Testis (tissue), 3 donors: Measurements from ENCODE around the gene PIK3AP1. TPM values are rescaled to one million over a fixed set of nuclear protein-coding genes. Genes with fewer than 3 reads are reported as not detected.
"Not testable (repeated sequence)": the region's sequence is repeated elsewhere in the genome, so short reads cannot be mapped to it uniquely, and the experiment has no call there.

Experiments
- DNase-seq: peaks from one replicate; pipeline ENCODE4 v3.0.0-alpha.2; 2019
- H3K27ac ChIP-seq, 2 donors: fragments of 200-600 bp; sonication (generic); one replicate each; pipeline ENCODE4 v1.5.1; 2019
- H3K27me3 ChIP-seq: fragments of 200-600 bp; sonication (generic); one replicate; pipeline ENCODE4 v1.5.1; 2019
- H3K36me3 ChIP-seq: fragments of 200-600 bp; sonication (generic); one replicate; pipeline ENCODE4 v1.5.1; 2017; ENCODE audit warnings: low read depth; ENCODE audit errors: missing control alignments
- H3K4me1 ChIP-seq: fragments of 200-600 bp; sonication (generic); one replicate; pipeline ENCODE4 v1.5.1; 2019
- H3K4me3 ChIP-seq, 2 donors: fragments of 200-600 bp; sonication (generic); one replicate each; pipeline ENCODE4 v1.5.1; 2017 to 2019
- H3K9me3 ChIP-seq: fragments of 200-600 bp; sonication (generic); one replicate; pipeline ENCODE4 v1.5.1; 2017
- POLR2A ChIP-seq: fragments of 450-650 bp; IDR thresholded peaks from one replicate; pipeline ENCODE4 v1.6.1; 2017; ENCODE audit warnings: antibody characterized with exemption, mild to moderate bottlenecking, moderate library complexity
- WGBS, 2 donors: methylation state at CpG; one replicate each; pipeline ENCODE4 v1.1.5; 2018; 5-methylcytosine and 5-hydroxymethylcytosine counted together
- intact Hi-C: fragments of 100-400 bp; cut with DNase I; formaldehyde crosslinking; loops from one replicate; pipeline ENCODE4 v1.15.1; 2023; ENCODE audit warnings: low total_unique reads
- polyA plus RNA-seq: library from polyadenylated mRNA; stranded (reverse); fragments of 350-450 nt; fragmentation: Illumina TruSeq; extraction: RNeasy Lipid Tissue Mini Kit (QIAGEN cat#74804); gene quantifications from one replicate; pipeline ENCODE4 v1.2.3, GENCODE V29; 2014; ENCODE audit warnings: low read depth, low replicate concordance; ENCODE audit not compliant: insufficient read depth
- total RNA-seq, 2 donors: library from RNA; depleted of rRNA; stranded (reverse); fragments of >200 nt; gene quantifications; one replicate each; pipeline ENCODE4 v1.2.3, GENCODE V29; 2016
- TF ChIP-seq, protein P1 (sequence below), 3 experiments: fragments of 450-650 bp in 2 of 3; fragments of 200-600 bp in 1 of 3; sonication (generic) in 1 of 3; IDR thresholded peaks; one replicate each; pipeline ENCODE4 v1.5.1; 2016 to 2019; ENCODE audit warnings: antibody characterized with exemption in 3 of 3, mild to moderate bottlenecking in 2 of 3, moderate library complexity in 1 of 3

The PIK3AP1 gene
- total and polyA plus RNA-seq, 3 donors from 2014 or later = 6.5 to 10.0 (median 6.6) TPM

DNA sequence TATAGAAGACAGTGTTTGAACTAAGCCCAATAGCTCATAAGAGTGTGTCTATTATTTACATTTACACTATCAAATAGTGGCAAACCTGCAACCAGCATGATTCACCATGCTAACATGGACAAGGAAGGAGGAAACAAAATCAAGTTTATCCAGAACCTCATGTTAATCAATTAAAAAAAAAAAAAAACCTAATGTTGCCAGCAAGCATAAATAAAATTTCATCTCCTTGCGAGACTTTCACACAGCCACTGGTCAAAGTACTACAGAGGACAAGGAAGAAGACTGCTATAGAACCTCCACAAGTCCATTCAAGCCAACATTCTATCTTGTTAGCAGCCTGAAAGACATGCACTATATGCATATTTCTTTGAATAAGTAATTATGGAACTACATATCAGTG lies 143.2 kb downstream of the PIK3AP1 start:
- TF ChIP-seq, protein P1, sequence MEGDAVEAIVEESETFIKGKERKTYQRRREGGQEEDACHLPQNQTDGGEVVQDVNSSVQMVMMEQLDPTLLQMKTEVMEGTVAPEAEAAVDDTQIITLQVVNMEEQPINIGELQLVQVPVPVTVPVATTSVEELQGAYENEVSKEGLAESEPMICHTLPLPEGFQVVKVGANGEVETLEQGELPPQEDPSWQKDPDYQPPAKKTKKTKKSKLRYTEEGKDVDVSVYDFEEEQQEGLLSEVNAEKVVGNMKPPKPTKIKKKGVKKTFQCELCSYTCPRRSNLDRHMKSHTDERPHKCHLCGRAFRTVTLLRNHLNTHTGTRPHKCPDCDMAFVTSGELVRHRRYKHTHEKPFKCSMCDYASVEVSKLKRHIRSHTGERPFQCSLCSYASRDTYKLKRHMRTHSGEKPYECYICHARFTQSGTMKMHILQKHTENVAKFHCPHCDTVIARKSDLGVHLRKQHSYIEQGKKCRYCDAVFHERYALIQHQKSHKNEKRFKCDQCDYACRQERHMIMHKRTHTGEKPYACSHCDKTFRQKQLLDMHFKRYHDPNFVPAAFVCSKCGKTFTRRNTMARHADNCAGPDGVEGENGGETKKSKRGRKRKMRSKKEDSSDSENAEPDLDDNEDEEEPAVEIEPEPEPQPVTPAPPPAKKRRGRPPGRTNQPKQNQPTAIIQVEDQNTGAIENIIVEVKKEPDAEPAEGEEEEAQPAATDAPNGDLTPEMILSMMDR (IDR thresholded peaks at IDR 0.05) = no peak
- no peak for TF ChIP-seq POLR2A
- Histone ChIP-seq H3K36me3 (peaks cover 4% of the 10 kb centered on the region), H3K4me1 (peaks cover 20% of the 10 kb centered on the region), H3K4me3 (no peak overlapping the region), H3K27me3 (no peaks in the 10 kb centered on the region), H3K27ac (no peak overlapping the region), H3K9me3 (no peaks in the 10 kb centered on the region)
- no peak for DNase-seq
- 88% methylated on average over 1 of the region's 1 CpG for WGBS, 2 donors
- intact Hi-C loops = no loop called here

DNA sequence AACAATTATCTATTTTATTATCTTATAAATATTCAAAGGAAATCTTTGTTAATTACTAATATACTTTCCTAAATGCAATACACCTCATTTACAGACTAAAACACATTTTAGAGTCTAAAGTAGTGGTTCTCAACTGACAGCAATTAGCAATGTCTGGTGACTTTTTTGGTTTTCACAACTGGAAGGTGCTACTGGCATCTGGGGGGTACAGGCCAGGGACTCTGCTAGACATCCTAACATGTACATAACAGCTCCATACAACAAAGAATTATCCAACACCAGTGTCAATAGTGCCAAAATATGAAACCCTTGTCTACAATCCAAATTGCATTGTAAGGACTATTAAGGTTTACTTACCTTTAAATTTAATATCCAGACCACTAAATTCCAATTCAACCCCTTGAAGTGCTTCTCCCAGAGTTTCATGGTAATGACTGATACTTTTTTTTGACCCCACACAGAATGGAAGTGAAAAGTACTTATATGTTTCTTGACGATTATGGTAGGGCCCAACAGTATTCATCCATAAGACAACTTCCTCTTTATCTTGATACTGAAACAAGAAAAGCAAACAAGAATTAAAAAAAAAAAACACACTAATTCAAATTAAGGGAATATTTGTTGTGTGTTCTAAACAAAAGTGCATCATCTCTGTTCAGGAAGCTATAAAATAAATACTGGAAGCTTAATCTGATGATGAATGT lies 143.9 kb downstream of the PIK3AP1 start:
- DNase-seq = no peak
- Histone ChIP-seq H3K9me3 (no peaks in the 10 kb centered on the region), H3K4me3 (no peak overlapping the region), H3K4me1 (peaks cover 14% of the 10 kb centered on the region), H3K27ac (no peak overlapping the region), H3K27me3 (no peaks in the 10 kb centered on the region), H3K36me3 (peaks cover 4% of the 10 kb centered on the region)
- WGBS, 2 donors = 65 to 71% methylated on average over 1 of the region's 1 CpG
- intact Hi-C loops = no loop called here
- TF ChIP-seq, protein P1 (IDR thresholded peaks at IDR 0.05) = no peak
- no peak for TF ChIP-seq POLR2A

DNA sequence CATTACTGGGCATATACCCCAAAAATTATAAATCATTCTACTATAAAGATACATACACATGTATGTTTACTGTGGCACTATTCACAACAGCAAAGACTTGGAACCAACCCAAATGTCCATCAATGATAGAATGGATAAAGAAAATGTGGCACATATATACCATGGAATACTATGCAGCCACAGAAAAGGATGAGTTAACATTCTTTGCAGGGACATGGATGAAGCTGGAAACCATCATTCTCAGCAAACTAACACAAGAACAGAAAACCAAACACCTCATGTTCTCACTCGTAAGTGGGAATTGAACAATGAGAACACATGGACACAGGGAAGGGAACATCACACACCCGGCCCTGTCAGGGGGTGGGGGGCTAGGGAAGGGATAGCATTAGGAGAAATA lies 145.8 kb downstream of the PIK3AP1 start:
- H3K27ac ChIP-seq, DNase-seq, intact Hi-C loops, H3K27me3 ChIP-seq, H3K4me3 ChIP-seq, H3K36me3 ChIP-seq, H3K4me1 ChIP-seq, H3K9me3 ChIP-seq: not testable (repeated sequence)
- WGBS, 2 donors = 84 to 93% methylated on average over 2 of the region's 2 CpGs

DNA sequence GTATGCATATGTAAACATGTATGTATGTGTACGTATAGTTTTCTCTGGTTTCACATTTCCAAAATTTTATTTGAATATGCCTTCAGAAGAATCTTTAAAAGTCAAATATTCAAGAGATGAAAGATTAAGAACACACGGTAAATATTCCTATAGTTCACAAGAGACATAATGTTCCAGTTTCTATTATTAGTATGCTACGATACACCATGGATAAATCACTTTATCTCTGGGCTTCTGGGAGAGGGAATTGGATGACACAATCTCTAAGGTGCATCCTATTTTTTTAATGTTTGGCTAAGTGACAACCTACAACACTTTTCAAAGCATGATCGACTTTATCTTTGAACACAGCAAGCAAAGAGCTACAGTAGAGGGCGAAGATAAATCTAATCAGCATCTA lies 147.3 kb downstream of the PIK3AP1 start:
- Histone ChIP-seq H3K9me3 (no peaks in the 10 kb centered on the region), H3K36me3 (peaks cover 4% of the 10 kb centered on the region), H3K27ac (no peak overlapping the region), H3K4me3 (no peak overlapping the region), H3K4me1 (no peaks in the 10 kb centered on the region), H3K27me3 (no peaks in the 10 kb centered on the region)
- DNase-seq = no peak
- WGBS, 2 donors = 68 to 69% methylated on average over 5 of the region's 5 CpGs
- intact Hi-C loops = no loop called here
- no peak for TF ChIP-seq POLR2A
- TF ChIP-seq, protein P1 (IDR thresholded peaks at IDR 0.05) = no peak

DNA sequence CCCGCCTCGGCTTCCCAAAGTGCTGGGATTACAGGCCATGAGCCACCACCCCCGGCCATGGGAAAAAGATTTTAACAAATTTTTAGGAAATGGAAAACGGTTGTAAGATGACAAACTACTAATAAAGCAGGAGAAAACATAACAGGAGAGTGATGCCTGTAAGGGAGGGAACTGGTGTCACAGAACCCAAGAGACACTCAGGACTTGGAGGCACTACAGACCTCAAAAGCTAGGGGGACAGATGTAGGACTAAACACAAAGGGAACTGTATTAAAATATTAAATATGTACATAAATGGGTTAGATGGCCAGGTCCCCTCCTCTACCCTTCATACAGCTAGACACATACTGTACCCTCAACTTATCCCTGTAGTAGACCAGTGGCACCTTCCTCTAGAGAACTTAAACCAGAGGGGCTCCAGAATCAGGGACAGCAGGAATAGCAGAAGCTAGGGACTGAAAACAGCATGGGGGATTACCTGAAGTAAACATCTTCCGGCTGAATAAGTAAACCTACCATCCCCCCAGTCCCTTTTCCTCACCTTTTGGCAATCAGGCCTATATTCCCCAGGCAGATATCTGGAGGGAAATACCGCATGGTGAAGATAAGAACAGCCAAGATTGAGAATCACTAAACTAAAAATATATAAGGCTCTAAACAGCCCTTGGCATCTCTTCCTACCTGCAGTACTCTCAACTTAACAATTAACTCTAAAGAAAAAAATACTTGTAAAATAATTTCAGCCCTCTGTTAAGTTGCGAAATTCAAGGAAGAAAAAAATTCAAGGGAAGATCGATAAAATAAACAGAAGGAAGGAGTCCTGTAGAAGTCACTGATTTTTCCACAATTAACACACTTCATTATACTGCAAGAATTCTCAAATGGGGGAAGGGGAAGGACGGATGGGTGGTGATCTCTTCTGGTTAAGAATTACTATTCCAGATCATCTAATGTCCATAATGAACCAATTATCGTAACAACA lies 149.0 kb downstream of the PIK3AP1 start:
- H3K4me1 ChIP-seq = no peaks in the 10 kb centered on the region
- TF ChIP-seq, protein P1 (IDR thresholded peaks at IDR 0.05) = no peak
- no peak for TF ChIP-seq POLR2A
- H3K9me3 ChIP-seq = no peaks in the 10 kb centered on the region
- WGBS, 2 donors = 87 to 88% methylated on average over 10 of the region's 10 CpGs
- peaks cover 4% of the 10 kb centered on the region for H3K36me3 ChIP-seq
- no peak overlapping the region for H3K27ac ChIP-seq
- no peaks in the 10 kb centered on the region for H3K27me3 ChIP-seq
- H3K4me3 ChIP-seq = no peak overlapping the region
- intact Hi-C loops = no loop called here
- no peak for DNase-seq
